IMR-90 (cell line): Measurements from ENCODE around the gene HEYL. TPM values are rescaled to one million over a fixed set of nuclear protein-coding genes. Genes with fewer than 3 reads are reported as not detected.

Source experiments
- ATAC-seq: fragments of 200-7000 bp; cut with Tn5 transposase; 2 replicates; pipeline ENCODE4 v1.9.1; 2020; ENCODE audit warnings: low read depth, mild to moderate bottlenecking, moderate library complexity
- BruUV-seq: library from RNA; stranded (reverse); fragments of 400-500 nt; replicated peaks from 2 replicates; lab custom pipeline; 2021; lab: Mats Ljungman, UMichigan
- CTCF ChIA-PET: fragments of 300-600 bp; formaldehyde crosslinking; extraction: SDS; loops from one replicate; lab custom pipeline; 2021; ENCODE audit warnings: antibody characterized with exemption; lab: Yijun Ruan, JAX
- POLR2A ChIA-PET: fragments of 300-600 bp; sonication (Branson Sonifier 250); formaldehyde crosslinking; loops from one replicate; lab custom pipeline; 2022; ENCODE audit warnings: antibody characterized with exemption; ENCODE audit not compliant: unreplicated experiment; lab: Charles Lee
- DNase-seq: peaks from one replicate; pipeline ENCODE4 v3.0.0; 2013
- H2AFZ ChIP-seq: replicated peaks from 2 replicates; pipeline ENCODE3; 2013; ENCODE audit warnings: low read length, mild to moderate bottlenecking; ENCODE audit not compliant: poor library complexity
- H2AK5ac ChIP-seq: 2 replicates; pipeline ENCODE4 v1.6.1; 2013; ENCODE audit warnings: low read depth, low read length, inconsistent platforms
- H2AK9ac ChIP-seq: replicated peaks from 2 replicates; pipeline ENCODE3; 2013; ENCODE audit warnings: mild to moderate bottlenecking, low read depth, low read length, moderate library complexity; ENCODE audit not compliant: poor library complexity
- H2BK120ac ChIP-seq: 2 replicates; pipeline ENCODE4 v1.6.1; 2013; ENCODE audit warnings: low read depth, low read length, inconsistent platforms
- H2BK15ac ChIP-seq: 3 replicates; pipeline ENCODE4 v1.6.1; 2013; ENCODE audit warnings: low read depth, low read length, inconsistent platforms
- H2BK20ac ChIP-seq: 2 replicates; pipeline ENCODE4 v1.6.1; 2013; ENCODE audit warnings: low read depth, mild to moderate bottlenecking, inconsistent platforms, low read length, moderate library complexity
- H2BK5ac ChIP-seq: 2 replicates; pipeline ENCODE4 v1.6.1; 2013; ENCODE audit warnings: mild to moderate bottlenecking, low read depth, low read length, inconsistent platforms; ENCODE audit not compliant: poor library complexity, severe bottlenecking
- H3K14ac ChIP-seq: replicated peaks from 2 replicates; pipeline ENCODE4 v1.6.1; 2013; ENCODE audit warnings: low read depth, low read length, inconsistent platforms
- H3K18ac ChIP-seq: 2 replicates; pipeline ENCODE4 v1.6.1; 2013; ENCODE audit warnings: low read depth, low read length, control low read depth
- H3K23ac ChIP-seq: 2 replicates; pipeline ENCODE4 v1.6.1; 2013; ENCODE audit warnings: low read depth, low read length, inconsistent platforms
- H3K27ac ChIP-seq: 2 replicates; pipeline ENCODE4 v1.5.1; 2013; ENCODE audit warnings: mild to moderate bottlenecking, control low read depth, low read length; ENCODE audit not compliant: insufficient read depth
- H3K27me3 ChIP-seq: 2 replicates; pipeline ENCODE4 v1.6.1; 2013; ENCODE audit warnings: low read length; ENCODE audit not compliant: control insufficient read depth, insufficient read depth
- H3K36me3 ChIP-seq: 2 replicates; pipeline ENCODE4 v1.6.1; 2013; ENCODE audit warnings: low read length, mixed read lengths; ENCODE audit not compliant: control insufficient read depth, insufficient read depth
- H3K4ac ChIP-seq: 2 replicates; pipeline ENCODE4 v1.6.1; 2013; ENCODE audit warnings: low read depth, low read length, inconsistent platforms
- H3K4me1 ChIP-seq: 2 replicates; pipeline ENCODE4 v1.6.1; 2013; ENCODE audit warnings: low read length, mixed read lengths; ENCODE audit not compliant: control insufficient read depth, insufficient read depth
- H3K4me2 ChIP-seq: 2 replicates; pipeline ENCODE4 v1.6.1; 2013; ENCODE audit warnings: low read depth, mild to moderate bottlenecking, control low read depth, low read length, moderate library complexity
- H3K4me3 ChIP-seq: 2 replicates; pipeline ENCODE4 v1.5.1; 2013; ENCODE audit warnings: low read depth, mild to moderate bottlenecking, control low read depth, low read length, moderate library complexity; ENCODE audit not compliant: insufficient read depth
- H3K56ac ChIP-seq: 2 replicates; pipeline ENCODE4 v1.6.1; 2013; ENCODE audit warnings: low read length, inconsistent platforms; ENCODE audit not compliant: insufficient read depth; ENCODE audit errors: extremely low read depth
- H3K79me1 ChIP-seq, 2 experiments: 2 replicates each; pipeline ENCODE4 v1.6.1; 2013; ENCODE audit warnings: low read length in 2 of 2, inconsistent platforms in 1 of 2, low read depth in 1 of 2
- H3K9ac ChIP-seq: 2 replicates; pipeline ENCODE4 v1.6.1; 2013; ENCODE audit warnings: low read depth, low read length, control low read depth
- H3K9me1 ChIP-seq: 2 replicates; pipeline ENCODE4 v1.6.1; 2013; ENCODE audit warnings: low read length, inconsistent platforms; ENCODE audit not compliant: insufficient read depth
- H3K9me3 ChIP-seq: 2 replicates; pipeline ENCODE4 v1.6.1; 2013; ENCODE audit warnings: low read length; ENCODE audit not compliant: control insufficient read depth, insufficient read depth
- H4K20me1 ChIP-seq: 2 replicates; pipeline ENCODE4 v1.6.1; 2013; ENCODE audit warnings: low read length, inconsistent platforms; ENCODE audit not compliant: insufficient read depth
- H4K5ac ChIP-seq: 2 replicates; pipeline ENCODE4 v1.6.1; 2013; ENCODE audit warnings: mild to moderate bottlenecking, low read depth, low read length, control low read depth
- H4K8ac ChIP-seq, 2 experiments: 2 replicates each; pipeline ENCODE4 v1.6.1; 2013; ENCODE audit warnings: low read depth in 2 of 2, low read length in 2 of 2, control low read depth in 1 of 2, inconsistent platforms in 1 of 2
- H4K91ac ChIP-seq: 2 replicates; pipeline ENCODE4 v1.6.1; 2013; ENCODE audit warnings: low read depth, low read length, inconsistent platforms; ENCODE audit not compliant: insufficient read depth
- BHLHE40 ChIP-seq: fragments of 150-350 bp; IDR thresholded peaks from 2 replicates; pipeline ENCODE4 v1.6.1; 2016; ENCODE audit warnings: mild to moderate bottlenecking, low read depth, low read length
- FOS ChIP-seq: fragments of 150-350 bp; IDR thresholded peaks from 2 replicates; pipeline ENCODE4 v1.6.1; 2016; ENCODE audit warnings: low read depth, low read length
- RFX5 ChIP-seq: IDR thresholded peaks from 2 replicates; pipeline ENCODE4 v1.8.0; 2012; ENCODE audit warnings: low read depth, mild to moderate bottlenecking, low read length, moderate library complexity
- WGBS, 2 experiments: methylation state at CpG; one replicate each; pipeline versions ENCODE4 v1.1.5 to v1.1.7; 2013; ENCODE audit warnings: missing lambda C conversion rate in 2 of 2; ENCODE audit not compliant: insufficient read length in 1 of 2; ENCODE audit errors: extremely low coverage in 2 of 2; 5-methylcytosine and 5-hydroxymethylcytosine counted together
- dilution Hi-C: fragments of 300-500 bp; cut with HindIII; formaldehyde crosslinking; loops from one replicate; pipeline ENCODE4 v1.14.3; 2018; ENCODE audit warnings: low sequenced_read_pairs; ENCODE audit not compliant: unreplicated experiment
- in situ Hi-C: fragments of 300-500 bp; cut with MboI; formaldehyde crosslinking; loops from 3 replicates; pipeline ENCODE4 v1.14.3; 2019; ENCODE audit warnings: low sequenced_read_pairs, inconsistent platforms, mixed read lengths
- intact Hi-C: fragments of 100-400 bp; cut with micrococcal nuclease; formaldehyde crosslinking; loops from 2 replicates; pipeline ENCODE4 v1.10.0; 2022
- polyA plus RNA-seq, 3 experiments: library from polyadenylated mRNA; depleted of rRNA; stranded (reverse); fragments of >200 nt; gene quantifications; 2 replicates each; pipeline ENCODE4 v1.2.3, GENCODE V29; 2012; ENCODE audit warnings: low replicate concordance in 1 of 3
- total RNA-seq: library from RNA; depleted of rRNA; stranded (reverse); fragments of >200 nt; gene quantifications from 2 replicates; pipeline ENCODE4 v1.2.3, GENCODE V29; 2012
- TF ChIP-seq, protein P1 (sequence below): fragments of 150-350 bp; IDR thresholded peaks from 2 replicates; pipeline ENCODE4 v1.6.1; 2016; ENCODE audit warnings: low read depth, mild to moderate bottlenecking, low read length, moderate library complexity, borderline replicate concordance

The HEYL gene
- total and polyA plus RNA-seq, 2 of the 4 experiments (the other 2 are of a cell fraction), result 0.02 TPM; not detected in 1

DNA sequence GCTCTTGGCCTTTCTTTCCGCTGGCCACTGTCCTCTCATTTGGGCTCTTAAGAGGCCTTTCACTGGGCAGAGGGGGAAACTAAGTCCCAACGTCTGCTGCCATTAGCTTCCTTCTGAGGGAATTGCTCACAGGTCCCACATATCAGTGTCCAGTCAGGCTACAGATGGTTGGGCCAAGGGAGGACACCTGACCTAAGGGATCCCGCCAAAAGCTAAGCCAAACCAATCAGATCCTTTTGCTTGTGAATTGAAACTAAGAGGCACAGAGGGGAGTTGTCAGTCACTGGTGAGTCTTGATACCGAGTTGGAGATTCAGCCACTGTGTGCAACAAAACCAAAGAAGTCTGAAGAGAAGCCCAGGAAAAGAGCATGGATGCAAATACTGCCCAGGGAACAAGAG, 38.2 kb upstream of the HEYL start:
- no peaks in the 10 kb centered on the region for H3K79me1 ChIP-seq
- H3K56ac ChIP-seq, result no peak overlapping the region
- H3K4me3 ChIP-seq, result no peak overlapping the region
- no peak overlapping the region for H3K18ac ChIP-seq
- no peaks in the 10 kb centered on the region for H3K4me1 ChIP-seq
- peaks cover 4% of the 10 kb centered on the region; the same call in 1 of the 2 replicates for H3K9me1 ChIP-seq
- in situ Hi-C loops (no loop called here), dilution Hi-C loops (no loop called here), intact Hi-C loops (no loop called here)
- no peaks in the 10 kb centered on the region for H4K20me1 ChIP-seq
- TF ChIP-seq RFX5 (no peak), FOS (no peak), BHLHE40 (no peak)
- TF ChIP-seq, protein P1, sequence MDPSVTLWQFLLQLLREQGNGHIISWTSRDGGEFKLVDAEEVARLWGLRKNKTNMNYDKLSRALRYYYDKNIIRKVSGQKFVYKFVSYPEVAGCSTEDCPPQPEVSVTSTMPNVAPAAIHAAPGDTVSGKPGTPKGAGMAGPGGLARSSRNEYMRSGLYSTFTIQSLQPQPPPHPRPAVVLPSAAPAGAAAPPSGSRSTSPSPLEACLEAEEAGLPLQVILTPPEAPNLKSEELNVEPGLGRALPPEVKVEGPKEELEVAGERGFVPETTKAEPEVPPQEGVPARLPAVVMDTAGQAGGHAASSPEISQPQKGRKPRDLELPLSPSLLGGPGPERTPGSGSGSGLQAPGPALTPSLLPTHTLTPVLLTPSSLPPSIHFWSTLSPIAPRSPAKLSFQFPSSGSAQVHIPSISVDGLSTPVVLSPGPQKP, result no peak
- H2BK20ac ChIP-seq, result no peak overlapping the region
- no peak overlapping the region for H3K4ac ChIP-seq
- H2AK5ac ChIP-seq, result no peak overlapping the region
- 14% methylated on average over 1 of the region's 4 CpGs; no CpG with 5 or more reads in 1 of the 2 experiments for WGBS, 2 experiments
- ChIA-PET CTCF (no interaction called here), POLR2A (interaction anchor here (0.6 kb wide), 1 partner anchor 90 kb away, joined by 4 read pairs; no protein-coding TSS in a partner anchor)
- H2BK5ac ChIP-seq, result no peak overlapping the region
- no peak overlapping the region for H2BK120ac ChIP-seq
- H2AK9ac ChIP-seq, result no peak overlapping the region
- H2BK15ac ChIP-seq, result no peak overlapping the region
- no peaks in the 10 kb centered on the region for H3K36me3 ChIP-seq
- no peak overlapping the region for H3K27ac ChIP-seq
- no peak overlapping the region for H3K23ac ChIP-seq
- no peak overlapping the region for H3K4me2 ChIP-seq
- no peak overlapping the region for H2AFZ ChIP-seq
- no peak overlapping the region for H4K8ac ChIP-seq
- H3K9me3 ChIP-seq, result no peaks in the 10 kb centered on the region; the same call in 1 of the 2 replicates
- ATAC-seq (no peak), DNase-seq (no peak)
- no peak overlapping the region for H4K91ac ChIP-seq
- H3K9ac ChIP-seq, result no peak overlapping the region
- no peak overlapping the region for H3K14ac ChIP-seq
- peaks cover 74% of the 10 kb centered on the region for H3K27me3 ChIP-seq
- no peak overlapping the region for H4K5ac ChIP-seq
- BruUV-seq, result no TSS peak
